ENCODE results near the gene TSPAN3.

DNA sequence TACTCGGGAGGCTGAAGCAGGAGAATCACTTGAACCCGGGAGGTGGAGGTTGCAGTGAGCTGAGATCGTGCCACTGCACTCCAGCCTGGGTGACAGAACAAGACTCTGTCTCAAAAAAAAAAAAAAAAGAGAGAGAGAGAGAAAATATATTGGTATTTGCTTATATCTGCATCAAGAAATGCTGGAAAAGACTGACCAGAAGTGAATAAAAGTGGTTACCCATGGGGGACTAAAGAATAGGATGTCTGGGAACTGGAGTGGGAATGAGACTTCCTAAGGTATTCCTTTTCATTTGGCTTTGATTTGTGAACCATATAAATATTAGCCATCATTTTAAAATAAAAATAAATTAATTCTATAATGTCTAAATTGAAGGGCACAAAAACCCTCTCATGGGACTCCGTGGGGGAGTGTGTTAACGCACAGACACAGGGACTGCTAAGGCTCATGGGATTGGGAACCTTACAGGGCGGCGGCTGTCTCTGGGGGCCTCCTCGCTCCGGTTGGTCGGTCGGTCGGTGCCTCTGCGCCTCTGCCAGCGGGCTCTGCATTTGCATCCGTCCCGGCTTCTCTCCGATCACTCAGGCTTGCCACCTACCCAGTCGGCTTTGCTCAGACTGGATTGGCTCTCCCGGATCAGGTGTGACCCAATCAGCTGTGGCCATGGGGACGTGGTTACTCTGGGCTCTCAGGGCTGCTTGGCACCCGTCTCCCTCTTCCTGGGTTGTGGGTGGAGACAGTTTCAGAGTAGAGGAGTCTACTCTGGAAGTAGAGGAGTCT lies 12.7 kb upstream of the TSPAN3 start:
- TF ChIP-seq, protein P1, sequence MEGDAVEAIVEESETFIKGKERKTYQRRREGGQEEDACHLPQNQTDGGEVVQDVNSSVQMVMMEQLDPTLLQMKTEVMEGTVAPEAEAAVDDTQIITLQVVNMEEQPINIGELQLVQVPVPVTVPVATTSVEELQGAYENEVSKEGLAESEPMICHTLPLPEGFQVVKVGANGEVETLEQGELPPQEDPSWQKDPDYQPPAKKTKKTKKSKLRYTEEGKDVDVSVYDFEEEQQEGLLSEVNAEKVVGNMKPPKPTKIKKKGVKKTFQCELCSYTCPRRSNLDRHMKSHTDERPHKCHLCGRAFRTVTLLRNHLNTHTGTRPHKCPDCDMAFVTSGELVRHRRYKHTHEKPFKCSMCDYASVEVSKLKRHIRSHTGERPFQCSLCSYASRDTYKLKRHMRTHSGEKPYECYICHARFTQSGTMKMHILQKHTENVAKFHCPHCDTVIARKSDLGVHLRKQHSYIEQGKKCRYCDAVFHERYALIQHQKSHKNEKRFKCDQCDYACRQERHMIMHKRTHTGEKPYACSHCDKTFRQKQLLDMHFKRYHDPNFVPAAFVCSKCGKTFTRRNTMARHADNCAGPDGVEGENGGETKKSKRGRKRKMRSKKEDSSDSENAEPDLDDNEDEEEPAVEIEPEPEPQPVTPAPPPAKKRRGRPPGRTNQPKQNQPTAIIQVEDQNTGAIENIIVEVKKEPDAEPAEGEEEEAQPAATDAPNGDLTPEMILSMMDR (IDR thresholded peaks at IDR 0.05): no peak
- TF ChIP-seq EZH2 (IDR thresholded peaks at IDR 0.05; ENCODE audit: borderline replicate concordance, insufficient read depth, low read depth, low read length, poor library complexity, severe bottlenecking): no peak

Data from B cell (primary cell).